ENCODE measurements around the gene PCED1A. TPM values are rescaled to one million over a fixed set of nuclear protein-coding genes. Genes with fewer than 3 reads are reported as not detected.

The PCED1A gene
- polyA plus RNA-seq, 1 experiment = 17.5 TPM

DNA sequence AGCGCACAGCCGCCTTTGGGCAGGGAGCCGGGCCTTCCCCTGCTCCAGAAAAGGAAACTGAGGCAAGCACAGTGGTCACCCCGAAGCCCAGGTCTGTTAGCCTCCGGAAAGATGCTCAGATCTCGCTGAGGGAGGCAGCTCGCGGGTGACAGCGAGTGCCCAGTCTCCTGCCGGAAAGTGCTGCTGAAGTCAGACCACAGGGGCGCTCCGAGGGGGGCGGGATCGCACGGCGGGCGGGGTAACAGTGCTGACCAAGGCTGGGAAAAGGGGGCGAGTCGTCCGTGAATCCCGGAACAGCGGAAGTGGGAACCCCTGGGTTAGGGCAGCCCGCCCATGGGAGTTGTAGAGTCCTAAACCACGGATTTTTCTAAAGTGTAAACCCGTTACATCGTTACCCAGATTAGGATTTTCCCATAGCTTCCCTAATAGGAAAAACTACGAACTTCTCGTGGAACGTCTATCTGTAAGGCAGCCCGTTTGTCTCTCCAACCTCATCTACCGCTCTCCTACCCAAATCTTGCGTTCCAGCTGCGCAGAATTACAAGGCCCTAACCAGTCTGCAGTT, 594 bp upstream of the PCED1A start:
- POLR2A ChIA-PET = interaction anchor here (1.2 kb wide), 1 partner anchor 24 kb away, joined by 3 read pairs; no protein-coding TSS in a partner anchor
- TF ChIP-seq CTCF (IDR thresholded peaks at IDR 0.05; ENCODE audit: low read depth, low read length) = no peak
- DNase-seq (ENCODE audit: low read depth, low spot score) = peak; percentile 27

DNA sequence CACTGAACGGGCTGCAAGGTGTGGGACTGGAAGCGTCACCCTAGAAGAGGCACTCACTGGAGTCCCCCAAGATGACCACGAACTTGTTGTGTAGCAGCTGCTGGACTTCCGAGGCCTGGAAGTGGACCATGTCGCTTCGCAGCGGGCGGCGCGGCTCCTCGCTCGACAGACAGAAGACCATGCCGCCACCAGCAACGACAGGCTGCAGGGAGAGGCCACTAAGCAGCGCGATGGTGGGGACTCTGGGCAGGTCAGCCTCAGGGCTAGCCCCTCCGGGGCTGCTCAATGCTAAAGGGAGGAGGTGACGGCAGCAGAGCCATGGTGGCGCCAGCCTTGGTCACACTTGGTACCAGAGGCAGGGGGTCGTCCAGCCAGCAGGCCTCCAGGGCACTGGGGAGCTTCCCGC, 720 bp downstream of the PCED1A start:
- no peak for TF ChIP-seq CTCF (IDR thresholded peaks at IDR 0.05; ENCODE audit: low read depth, low read length)
- Histone ChIP-seq H3K4me3 (ENCODE audit: low read depth, low read length) (peak overlapping the region; percentile 91), H3K9me3 (ENCODE audit: control insufficient read depth, insufficient read depth, low read length) (peaks cover 3% of the 10 kb centered on the region; the same call in 1 of the 2 replicates), H3K27ac (ENCODE audit: low read depth, low read length) (no peak overlapping the region), H3K27me3 (ENCODE audit: control insufficient read depth, insufficient read depth, low read length) (no peaks in the 10 kb centered on the region)
- DNase-seq (ENCODE audit: low read depth, low spot score) = no peak
- ChIA-PET POLR2A (interaction anchor here (1.0 to 1.2 kb wide), 2 partner anchors 22 to 33 kb away, joined by 3 read pairs; partner anchors contain the start of gene PTPRA), CTCF (interaction anchor here (1.3 to 1.4 kb wide), 2 partner anchors 12 to 85 kb away, joined by 3 to 4 read pairs; no protein-coding TSS in a partner anchor)

More for the DNA sequence above, 594 bp upstream of the PCED1A start:
- Histone ChIP-seq H3K9me3 (ENCODE audit: control insufficient read depth, insufficient read depth, low read length) (peaks cover 3% of the 10 kb centered on the region; the same call in 1 of the 2 replicates), H3K27me3 (ENCODE audit: control insufficient read depth, insufficient read depth, low read length) (no peaks in the 10 kb centered on the region), H3K4me3 (ENCODE audit: low read depth, low read length) (peak overlapping the region; percentile 91), H3K27ac (ENCODE audit: low read depth, low read length) (peak overlapping the region; percentile 84)
- CTCF ChIA-PET = interaction anchor here (0.6 to 1.3 kb wide), 3 partner anchors 10 to 592 kb away, joined by 3 to 4 read pairs (median 3); no protein-coding TSS in a partner anchor

DNA sequence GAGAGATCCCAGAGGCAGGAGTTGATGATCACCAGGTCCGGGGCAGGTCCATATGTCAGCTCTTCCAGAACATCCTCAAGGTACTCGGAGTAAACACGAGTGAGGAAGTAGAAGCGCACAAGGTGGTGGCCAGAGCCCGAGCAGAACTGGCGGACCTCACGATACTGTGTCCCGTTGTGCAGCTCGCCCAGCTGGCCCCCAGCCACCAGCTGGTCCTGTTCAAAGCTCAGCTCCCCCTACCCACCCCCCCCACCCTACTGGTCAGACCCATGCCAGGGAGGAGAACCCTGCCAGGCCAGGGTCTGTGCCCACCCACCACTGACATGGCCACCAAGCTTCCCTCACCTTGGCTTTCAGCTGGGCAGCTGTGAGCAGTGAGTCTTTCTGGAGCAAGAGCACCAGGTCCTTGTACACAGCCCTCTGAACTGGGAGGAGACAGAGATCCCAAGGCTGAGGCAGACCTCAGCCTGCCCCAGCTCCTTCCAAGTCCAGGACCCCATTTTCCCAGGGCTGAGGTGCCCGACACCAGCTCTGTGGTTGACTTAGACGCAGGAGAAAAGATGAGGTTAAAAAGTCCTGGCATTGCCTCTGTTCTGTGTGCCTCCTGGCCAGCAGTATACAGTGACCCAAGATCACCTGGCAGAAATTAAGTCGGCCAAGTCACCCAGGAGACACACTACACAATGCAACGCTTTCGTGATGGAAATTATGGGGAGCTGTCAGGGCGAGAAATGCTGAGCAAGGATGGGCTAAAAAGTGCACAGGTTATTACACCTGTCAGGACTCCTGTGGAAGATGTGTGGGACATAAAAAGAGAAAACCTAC, 1.4 kb downstream of the PCED1A start:
- Histone ChIP-seq H3K9me3 (ENCODE audit: control insufficient read depth, insufficient read depth, low read length) (peaks cover 3% of the 10 kb centered on the region; the same call in 1 of the 2 replicates), H3K27ac (ENCODE audit: low read depth, low read length) (no peak overlapping the region), H3K27me3 (ENCODE audit: control insufficient read depth, insufficient read depth, low read length) (no peaks in the 10 kb centered on the region), H3K4me3 (ENCODE audit: low read depth, low read length) (no peak overlapping the region)
- ChIA-PET POLR2A (interaction anchor here (1.0 kb wide), 1 partner anchor 34 kb away, joined by 3 read pairs; the partner anchor contains the start of gene PTPRA), CTCF (interaction anchor here (1.4 kb wide), 1 partner anchor 13 kb away, joined by 4 read pairs; no protein-coding TSS in a partner anchor)
- no peak for TF ChIP-seq CTCF (IDR thresholded peaks at IDR 0.05; ENCODE audit: low read depth, low read length)
- DNase-seq (ENCODE audit: low read depth, low spot score) = no peak

- Histone ChIP-seq H3K27ac (ENCODE audit: low read depth, low read length) (no peak overlapping the region), H3K4me3 (ENCODE audit: low read depth, low read length) (no peak overlapping the region), H3K9me3 (ENCODE audit: control insufficient read depth, insufficient read depth, low read length) (peaks cover 3% of the 10 kb centered on the region; the same call in 1 of the 2 replicates), H3K27me3 (ENCODE audit: control insufficient read depth, insufficient read depth, low read length) (no peaks in the 10 kb centered on the region)
- no peak for DNase-seq (ENCODE audit: low read depth, low spot score)
- no peak for TF ChIP-seq CTCF (IDR thresholded peaks at IDR 0.05; ENCODE audit: low read depth, low read length)
- CTCF ChIA-PET = no interaction called here
- POLR2A ChIA-PET = interaction anchor here (0.6 kb wide), 1 partner anchor 20 kb away, joined by 4 read pairs; no protein-coding TSS in a partner anchor
Observed at GRCh38 chr20:2838170-2838797, 2.2 kb downstream of the PCED1A start.

Measured in AG04450 (cell line).